HEK293 (cell line): Measurements from ENCODE around the gene TAF10.

Experiments used
- ATF2 ChIP-seq: fragments of 450-650 bp; formaldehyde crosslinking; IDR thresholded peaks from 2 replicates; pipeline ENCODE4 v1.5.1; 2016; ENCODE audit warnings: missing biosample characterization, missing genetic modification characterization, low read depth
- BCL11B ChIP-seq: fragments of 450-650 bp; formaldehyde crosslinking; IDR thresholded peaks from 2 replicates; pipeline ENCODE4 v1.5.1; 2016; ENCODE audit warnings: low read depth, missing biosample characterization, missing genetic modification characterization
- CTCF ChIP-seq: fragments of 450-650 bp; formaldehyde crosslinking; IDR thresholded peaks from 2 replicates; pipeline ENCODE4 v1.5.1; 2016; ENCODE audit warnings: missing biosample characterization, missing genetic modification characterization
- GLIS1 ChIP-seq: fragments of 450-650 bp; formaldehyde crosslinking; IDR thresholded peaks from 2 replicates; pipeline ENCODE4 v1.5.1; 2016; ENCODE audit warnings: missing biosample characterization, missing genetic modification characterization
- IKZF3 ChIP-seq: fragments of 450-650 bp; IDR thresholded peaks from 2 replicates; pipeline ENCODE4 v1.5.0; 2018; ENCODE audit warnings: missing biosample characterization, mild to moderate bottlenecking, missing genetic modification characterization, moderate library complexity
- INSM2 ChIP-seq: fragments of 450-650 bp; formaldehyde crosslinking; IDR thresholded peaks from 2 replicates; pipeline ENCODE4 v1.5.1; 2016; ENCODE audit warnings: missing biosample characterization, missing genetic modification characterization
- KLF16 ChIP-seq: fragments of 450-650 bp; formaldehyde crosslinking; IDR thresholded peaks from 2 replicates; pipeline ENCODE4 v1.5.1; 2017; ENCODE audit warnings: missing biosample characterization, missing genetic modification characterization
- YY2 ChIP-seq: fragments of 450-650 bp; formaldehyde crosslinking; IDR thresholded peaks from 2 replicates; pipeline ENCODE4 v1.5.1; 2016; ENCODE audit warnings: missing biosample characterization, missing genetic modification characterization
- ZBTB1 ChIP-seq: fragments of 450-650 bp; formaldehyde crosslinking; IDR thresholded peaks from 2 replicates; pipeline ENCODE4 v1.5.1; 2016; ENCODE audit warnings: missing biosample characterization, missing genetic modification characterization
- ZBTB6 ChIP-seq: fragments of 450-650 bp; formaldehyde crosslinking; IDR thresholded peaks from 2 replicates; pipeline ENCODE4 v1.5.1; 2017; ENCODE audit warnings: missing biosample characterization, missing genetic modification characterization
- ZEB2 ChIP-seq: fragments of 450-650 bp; formaldehyde crosslinking; IDR thresholded peaks from 2 replicates; pipeline ENCODE4 v1.5.1; 2016; ENCODE audit warnings: missing biosample characterization, missing genetic modification characterization
- ZFP37 ChIP-seq: fragments of 450-650 bp; formaldehyde crosslinking; IDR thresholded peaks from 2 replicates; pipeline ENCODE4 v1.5.1; 2016; ENCODE audit warnings: missing biosample characterization, missing genetic modification characterization
- ZNF157 ChIP-seq: fragments of 450-650 bp; formaldehyde crosslinking; IDR thresholded peaks from 2 replicates; pipeline ENCODE4 v1.5.1; 2016; ENCODE audit warnings: missing biosample characterization, missing genetic modification characterization
- ZNF24 ChIP-seq: fragments of 450-650 bp; formaldehyde crosslinking; IDR thresholded peaks from 2 replicates; pipeline ENCODE4 v1.5.1; 2016; ENCODE audit warnings: missing biosample characterization, missing genetic modification characterization
- ZNF350 ChIP-seq: fragments of 450-650 bp; formaldehyde crosslinking; IDR thresholded peaks from 2 replicates; pipeline ENCODE4 v1.5.0; 2017; ENCODE audit warnings: missing biosample characterization, mild to moderate bottlenecking, missing genetic modification characterization
- ZNF426 ChIP-seq: fragments of 450-650 bp; formaldehyde crosslinking; IDR thresholded peaks from 2 replicates; pipeline ENCODE4 v1.5.1; 2017; ENCODE audit warnings: missing biosample characterization, missing genetic modification characterization, mild to moderate bottlenecking, inconsistent platforms, moderate library complexity
- ZNF518A ChIP-seq: fragments of 450-650 bp; formaldehyde crosslinking; conservative IDR thresholded peaks from 2 replicates; pipeline ENCODE4 v1.5.1; 2016; ENCODE audit warnings: low read depth, missing biosample characterization, missing genetic modification characterization
- ZNF529 ChIP-seq: fragments of 450-650 bp; formaldehyde crosslinking; IDR thresholded peaks from 2 replicates; pipeline ENCODE4 v1.5.1; 2017; ENCODE audit warnings: missing genetic modification characterization, missing biosample characterization; ENCODE audit not compliant: insufficient replicate concordance
- ZNF571 ChIP-seq: fragments of 450-650 bp; formaldehyde crosslinking; IDR thresholded peaks from 2 replicates; pipeline ENCODE4 v1.5.0; 2017; ENCODE audit warnings: missing biosample characterization, missing genetic modification characterization
- ZNF585B ChIP-seq: fragments of 450-650 bp; formaldehyde crosslinking; IDR thresholded peaks from 2 replicates; pipeline ENCODE4 v1.5.1; 2016; ENCODE audit warnings: missing biosample characterization, missing genetic modification characterization
- ZNF639 ChIP-seq: fragments of 450-650 bp; formaldehyde crosslinking; IDR thresholded peaks from 2 replicates; pipeline ENCODE4 v1.5.1; 2016; ENCODE audit warnings: missing biosample characterization, missing genetic modification characterization
- ZNF704 ChIP-seq: fragments of 450-650 bp; formaldehyde crosslinking; IDR thresholded peaks from 2 replicates; pipeline ENCODE4 v1.5.1; 2016; ENCODE audit warnings: missing biosample characterization, missing genetic modification characterization
- ZNF76 ChIP-seq: fragments of 450-650 bp; formaldehyde crosslinking; IDR thresholded peaks from 2 replicates; pipeline ENCODE4; 2016; ENCODE audit warnings: low read depth, missing biosample characterization, missing genetic modification characterization, borderline replicate concordance
- ZNF843 ChIP-seq: fragments of 450-650 bp; formaldehyde crosslinking; IDR thresholded peaks from 2 replicates; pipeline ENCODE4 v1.5.1; 2016; ENCODE audit warnings: missing biosample characterization, missing genetic modification characterization
- ZSCAN30 ChIP-seq: fragments of 450-650 bp; IDR thresholded peaks from 2 replicates; pipeline ENCODE4 v1.5.1; 2018; ENCODE audit warnings: missing biosample characterization, mild to moderate bottlenecking, missing genetic modification characterization, moderate library complexity

TAF10 gene

GRCh38 chr11:6603287-6604080, 8.5 kb downstream of the TAF10 start, which contains the start of the genes ILK and RRP8 (continued):
- TF ChIP-seq ZNF518A (tag by site-specific recombination) (0 out of 2 replicates have a peak, but pooled peaks have one; percentile 31), ZNF843 (tag by site-specific recombination) (no peak), CTCF (no peak; the same call in 1 of the 2 replicates), BCL11B (tag by site-specific recombination) (no peak), INSM2 (tag by site-specific recombination) (0 out of 2 replicates have a peak, but pooled peaks have one; percentile 32), ZEB2 (no peak), ZNF76 (tag by site-specific recombination) (peak; percentile 59; the same call in 1 of the 2 replicates), ZNF529 (no peak), YY2 (tag by site-specific recombination) (no peak), ZNF350 (tag by site-specific recombination) (no peak), IKZF3 (peak; percentile 25; the same call in 1 of the 2 replicates), ZNF571 (tag by site-specific recombination) (no peak), ZBTB1 (tag by site-specific recombination) (no peak), ZFP37 (tag by site-specific recombination) (peak; percentile 65; the same call in 1 of the 2 replicates), ZNF585B (tag by site-specific recombination) (no peak), GLIS1 (tag by site-specific recombination) (no peak), ZNF704 (tag by site-specific recombination) (no peak), ZBTB6 (tag by site-specific recombination) (no peak; the same call in 1 of the 2 replicates), ZNF24 (tag by site-specific recombination) (0 out of 2 replicates have a peak, but pooled peaks have one; percentile 53), ZNF157 (tag by site-specific recombination) (no peak), ZNF426 (tag by site-specific recombination) (no peak), ZSCAN30 (tag by site-specific recombination) (0 out of 2 replicates have a peak, but pooled peaks have one; percentile 59), ZNF639 (tag by site-specific recombination) (0 out of 2 replicates have a peak, but pooled peaks have one; percentile 55), KLF16 (peak; percentile 72; the same call in 1 of the 2 replicates), ATF2 (tag by site-specific recombination) (no peak)
